HepG2 (cell line): ENCODE results near the gene UBQLN1. TPM values are rescaled to one million over a fixed set of nuclear protein-coding genes. Genes with fewer than 3 reads are reported as not detected.

ENCODE experiments used
- HDAC6 ChIP-seq: fragments of 200-600 bp; sonication (generic); IDR thresholded peaks from 2 replicates; pipeline ENCODE4 v1.7.0; 2017; ENCODE audit warnings: mild to moderate bottlenecking, antibody characterized with exemption, low read length, low read depth
- MBD4 ChIP-seq: IDR thresholded peaks from 2 replicates; pipeline ENCODE4 v1.6.1; 2012; ENCODE audit warnings: low read length, inconsistent platforms, borderline replicate concordance
- MEIS1 ChIP-seq: sonication (generic); formaldehyde crosslinking; IDR thresholded peaks from 2 replicates; pipeline ENCODE4 v1.9.0; 2021; ENCODE audit warnings: mild to moderate bottlenecking, missing genetic modification reagents, moderate library complexity, borderline replicate concordance
- PPARG ChIP-seq: conservative IDR thresholded peaks from 2 replicates; pipeline ENCODE4 v1.6.1; 2016; ENCODE audit warnings: missing biosample characterization, missing genetic modification reagents
- PRDM4 ChIP-seq: sonication (generic); formaldehyde crosslinking; IDR thresholded peaks from 2 replicates; pipeline ENCODE4 v1.9.0; 2021; ENCODE audit warnings: missing genetic modification reagents, borderline replicate concordance
- PRPF4 ChIP-seq: fragments of 200-400 bp; formaldehyde crosslinking; IDR thresholded peaks from 2 replicates; pipeline ENCODE4 v1.6.1; 2016; ENCODE audit warnings: low read length, low read depth; ENCODE audit not compliant: poor library complexity, severe bottlenecking
- RAD21 ChIP-seq: fragments of 450-650 bp; formaldehyde crosslinking; IDR thresholded peaks from 2 replicates; pipeline ENCODE4 v1.5.0; 2020; ENCODE audit warnings: mild to moderate bottlenecking
- THAP11 ChIP-seq: IDR thresholded peaks from 2 replicates; pipeline ENCODE4 v1.6.1; 2016; ENCODE audit warnings: missing biosample characterization, missing genetic modification reagents
- ZNF317 ChIP-seq: sonication (generic); formaldehyde crosslinking; IDR thresholded peaks from 2 replicates; pipeline ENCODE4 v1.5.0; 2020; ENCODE audit warnings: mild to moderate bottlenecking, missing genetic modification reagents
- ZNF574 ChIP-seq: sonication (generic); formaldehyde crosslinking; IDR thresholded peaks from 2 replicates; pipeline ENCODE4 v1.4.0; 2020; ENCODE audit warnings: missing genetic modification reagents
- ZNF576 ChIP-seq: sonication (generic); formaldehyde crosslinking; IDR thresholded peaks from 2 replicates; pipeline ENCODE4 v1.4.0; 2020; ENCODE audit warnings: mild to moderate bottlenecking, missing genetic modification reagents
- polyA plus RNA-seq, 8 experiments: library from polyadenylated mRNA; depleted of rRNA in 3 of 8; stranded (reverse) in 7 of 8; unstranded in 1 of 8; fragments of >200 nt; fragmentation: Illumina TruSeq in 4 of 8; extraction: Trizol in 4 of 8; gene quantifications; 2 replicates each; pipeline versions ENCODE4 v1.2.1 to v1.2.3, GENCODE V29; 2011 to 2016; ENCODE audit warnings: low read depth in 4 of 8, missing spikeins in 1 of 8, mixed read lengths in 1 of 8; ENCODE audit not compliant: insufficient read depth in 1 of 8
- total RNA-seq, 5 experiments: library from RNA; depleted of rRNA; stranded (reverse); fragments of >200 nt; fragmentation: Illumina TruSeq; extraction: Trizol; gene quantifications; 2 replicates each; pipeline ENCODE4 v1.2.3, GENCODE V29; 2016; ENCODE audit warnings: low read depth in 1 of 5

Gene UBQLN1
- total and polyA plus RNA-seq, 2 of the 13 experiments (the other 11 are each of a cell fraction or from before 2014, with no cell fraction given): 78.1 to 83.8 TPM

- TF ChIP-seq RAD21 (no peak), HDAC6 (no peak), ZNF574 (CRISPR knock-in tag) (no peak), PRPF4 (no peak), ZNF317 (CRISPR knock-in tag) (no peak), PPARG (CRISPR knock-in tag) (no peak), ZNF576 (no peak), MBD4 (no peak), MEIS1 (CRISPR knock-in tag) (no peak; the same call in 1 of the 2 replicates), PRDM4 (CRISPR knock-in tag) (no peak), THAP11 (no peak)
- TF ChIP-seq, all 625 proteins: peak for 27
Observed at GRCh38 chr9:83623679-83624076, 84.1 kb downstream of the UBQLN1 start (continued).
